SK-N-SH (cell line): Measurements from ENCODE around the gene GMPPB. TPM values are rescaled to one million over a fixed set of nuclear protein-coding genes. Genes with fewer than 3 reads are reported as not detected.

ENCODE experiments used
- CTCF ChIA-PET: fragments of 300-600, 350-600 bp; formaldehyde crosslinking; extraction: SDS; loops from one replicate; lab custom pipeline; 2021; lab: Yijun Ruan, JAX
- POLR2A ChIA-PET: fragments of 350-600 bp; sonication (Branson Sonifier 250); formaldehyde crosslinking; extraction: SDS; loops from one replicate; lab custom pipeline; 2020; ENCODE audit warnings: antibody characterized with exemption, inconsistent platforms; lab: Yijun Ruan, JAX
- DNase-seq: peaks from one replicate; pipeline ENCODE4 v3.0.0; 2012
- H2AFZ ChIP-seq: fragments of 200-600 bp; sonication (generic); 2 replicates; pipeline ENCODE4 v1.8.1; 2016; ENCODE audit warnings: antibody characterized with exemption, mild to moderate bottlenecking, low read depth
- H3F3A ChIP-seq: fragments of 200-600 bp; sonication (generic); replicated peaks from 2 replicates; pipeline ENCODE3; 2016; ENCODE audit warnings: antibody characterized with exemption, mild to moderate bottlenecking; ENCODE audit not compliant: insufficient read depth
- H3K27ac ChIP-seq, 2 experiments: fragments of 200-500 bp in 1 of 2; fragments of 200-600 bp in 1 of 2; sonication (Bioruptor generic) in 1 of 2; sonication (generic), shearing (Covaris generic) in 1 of 2; 2 replicates each; pipeline versions ENCODE4 v1.5.1 to v1.6.1; 2014 to 2016; ENCODE audit warnings: low read depth in 2 of 2, inconsistent platforms in 1 of 2, low read length in 1 of 2, mild to moderate bottlenecking in 1 of 2, mixed read lengths in 1 of 2
- H3K27me3 ChIP-seq: fragments of 200-600 bp; sonication (generic), shearing (Covaris generic); 2 replicates; pipeline ENCODE4 v1.6.1; 2016; ENCODE audit warnings: mixed run types; ENCODE audit not compliant: insufficient read depth
- H3K36me3 ChIP-seq, 2 experiments: fragments of 200-500 bp in 1 of 2; fragments of 200-600 bp in 1 of 2; sonication (Bioruptor generic) in 1 of 2; sonication (generic) in 1 of 2; replicated peaks in 1 of 2; 2 replicates each; pipeline versions ENCODE3 to v1.5.1; 2014 to 2016; ENCODE audit warnings: low read length in 1 of 2, mild to moderate bottlenecking in 1 of 2; ENCODE audit not compliant: insufficient read depth in 2 of 2, control insufficient read depth in 1 of 2
- H3K4me1 ChIP-seq, 2 experiments: fragments of 200-500 bp in 1 of 2; fragments of 200-600 bp in 1 of 2; sonication (Bioruptor generic) in 1 of 2; sonication (generic), shearing (Covaris generic) in 1 of 2; 2 replicates each; pipeline versions ENCODE4 v1.5.1 to v1.6.1; 2014 to 2016; ENCODE audit warnings: low read depth in 1 of 2, low read length in 1 of 2, mixed run types in 1 of 2; ENCODE audit not compliant: insufficient read depth in 2 of 2, control insufficient read depth in 1 of 2
- H3K4me2 ChIP-seq: fragments of 200-600 bp; sonication (generic), shearing (Covaris generic); 2 replicates; pipeline ENCODE4 v1.6.1; 2017; ENCODE audit warnings: mixed run types
- H3K4me3 ChIP-seq, 2 experiments: fragments of 200-500 bp in 1 of 2; fragments of 200-600 bp in 1 of 2; sonication (Bioruptor generic) in 1 of 2; sonication (generic), shearing (Covaris generic) in 1 of 2; 2 replicates each; pipeline versions ENCODE4 v1.5.1 to v1.8.1; 2014 to 2016; ENCODE audit warnings: low read depth in 2 of 2, inconsistent platforms in 1 of 2, low read length in 1 of 2, mild to moderate bottlenecking in 1 of 2, mixed read lengths in 1 of 2, moderate library complexity in 1 of 2
- H3K79me2 ChIP-seq: fragments of 200-600 bp; sonication (generic); 2 replicates; pipeline ENCODE4 v1.8.1; 2017; ENCODE audit warnings: mild to moderate bottlenecking; ENCODE audit not compliant: insufficient read depth
- H3K9ac ChIP-seq: fragments of 200-600 bp; sonication (generic); 2 replicates; pipeline ENCODE4 v1.6.1; 2017; ENCODE audit warnings: mixed run types
- H3K9me2 ChIP-seq: fragments of 200-600 bp; sonication (generic); 2 replicates; pipeline ENCODE4 v1.6.1; 2017; ENCODE audit warnings: mixed run types
- H3K9me3 ChIP-seq: fragments of 200-600 bp; sonication (generic); 2 replicates; pipeline ENCODE4 v1.6.1; 2017; ENCODE audit warnings: mixed run types, mild to moderate bottlenecking, moderate library complexity
- H4K20me1 ChIP-seq: fragments of 200-600 bp; sonication (generic); 2 replicates; pipeline ENCODE4 v1.6.1; 2017; ENCODE audit warnings: mild to moderate bottlenecking, mixed run types; ENCODE audit not compliant: insufficient read depth
- EZH2phosphoT487 ChIP-seq: fragments of 200-600 bp; sonication (generic); IDR thresholded peaks from 2 replicates; pipeline ENCODE4 v1.6.1; 2017; ENCODE audit warnings: low read depth, mixed run types, mild to moderate bottlenecking, antibody characterized with exemption, moderate library complexity, borderline replicate concordance
- FOXJ3 ChIP-seq: sonication (generic); formaldehyde crosslinking; IDR thresholded peaks from 2 replicates; pipeline ENCODE4 v1.5.1; 2020; ENCODE audit warnings: mild to moderate bottlenecking, missing genetic modification reagents
- FOXM1 ChIP-seq: IDR thresholded peaks from 2 replicates; pipeline ENCODE4 v1.4.0; 2012; ENCODE audit warnings: low read depth, mild to moderate bottlenecking
- POLR2AphosphoS5 ChIP-seq: IDR thresholded peaks from 2 replicates; pipeline ENCODE4 v1.6.1; 2012; ENCODE audit warnings: low read depth, low read length
- RCOR1 ChIP-seq: fragments of 150-350 bp; IDR thresholded peaks from 2 replicates; pipeline ENCODE4 v1.6.1; 2017; ENCODE audit warnings: antibody characterized with exemption, low read length
- SMC3 ChIP-seq: IDR thresholded peaks from 2 replicates; pipeline ENCODE4 v1.6.1; 2012; ENCODE audit warnings: low read depth, low read length, improper control_type of control experiment
- TAF1 ChIP-seq: IDR thresholded peaks from 2 replicates; pipeline ENCODE4 v1.6.1; 2012; ENCODE audit warnings: low read depth, mild to moderate bottlenecking, low read length, moderate library complexity, borderline replicate concordance
- WGBS: methylation state at CpG from one replicate; pipeline ENCODE4 v1.1.6; 2017; ENCODE audit warnings: low lambda C conversion rate; 5-methylcytosine and 5-hydroxymethylcytosine counted together
- polyA plus RNA-seq, 3 experiments: library from polyadenylated mRNA; depleted of rRNA; stranded (reverse); fragments of >200 nt; gene quantifications; 2 replicates each; pipeline ENCODE4 v1.2.3, GENCODE V29; 2012
- TF ChIP-seq, protein P1 (sequence below): IDR thresholded peaks from 2 replicates; pipeline ENCODE4 v1.4.0; 2012; ENCODE audit warnings: low read depth, borderline replicate concordance

The GMPPB gene
- polyA plus RNA-seq, 1 of the 3 experiments (the other 2 are of a cell fraction) = 25.1 TPM

DNA sequence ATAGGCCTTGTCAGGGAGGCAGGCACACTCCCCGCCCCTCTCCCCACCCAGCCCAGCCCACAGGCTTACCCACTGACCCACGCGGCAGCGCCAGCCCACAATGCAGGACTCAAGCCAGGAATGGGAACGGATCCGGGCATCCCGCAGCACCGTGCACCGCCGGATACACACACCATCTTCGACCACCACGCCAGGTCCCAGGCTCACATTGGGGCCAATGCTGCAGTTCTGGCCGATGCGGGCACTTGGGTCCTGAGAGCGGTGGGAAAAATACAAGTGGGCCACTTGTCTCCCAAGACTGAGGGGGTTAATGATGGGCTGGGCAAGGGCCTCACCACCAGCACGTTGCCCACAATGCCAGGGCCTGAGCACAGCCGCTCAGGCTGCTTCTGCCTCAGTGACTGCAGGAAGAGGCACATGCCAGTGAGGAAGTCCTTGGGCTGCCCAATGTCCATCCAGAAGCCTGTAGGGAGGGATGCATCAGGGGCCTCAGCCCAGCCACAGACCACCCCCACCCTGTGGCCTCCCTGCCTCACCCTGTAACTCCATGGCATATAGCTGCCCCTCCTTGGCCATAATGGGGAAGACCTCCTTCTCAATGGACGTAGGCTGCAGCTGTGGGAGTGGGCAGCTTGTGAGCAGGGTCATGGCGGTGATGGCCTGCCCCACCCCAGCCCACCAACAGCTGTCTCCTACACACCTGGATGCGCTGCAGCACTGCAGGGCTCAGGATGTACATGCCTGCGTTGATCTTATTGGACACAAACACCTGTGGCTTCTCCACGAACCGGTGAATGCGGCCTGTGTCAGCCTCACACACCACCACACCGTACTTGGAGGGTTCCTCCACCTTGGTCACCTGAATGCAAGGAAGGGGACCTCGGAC lies 1.6 kb downstream of the GMPPB start:
- Histone ChIP-seq H2AFZ (no peak overlapping the region), H3K4me2 (peak overlapping the region; percentile 100), H3K36me3 (peaks cover 0 to 42% of the 10 kb centered on the region in 2 experiments), H3K4me3 (peak overlapping the region; percentile 98 to 99), H3K9me2 (no peaks in the 10 kb centered on the region), H3K79me2 (peaks cover 15% of the 10 kb centered on the region), H3K27me3 (no peaks in the 10 kb centered on the region), H4K20me1 (no peaks in the 10 kb centered on the region), H3K9me3 (no peaks in the 10 kb centered on the region), H3K4me1 (peaks cover 8 to 32% of the 10 kb centered on the region in 2 experiments; a peak in 2 of 4 replicates), H3K27ac (no peak overlapping the region), H3K9ac (peak overlapping the region; percentile 98; the same call in 1 of the 2 replicates), H3F3A (peaks cover 14% of the 10 kb centered on the region)
- ChIA-PET POLR2A (no interaction called here), CTCF (interaction anchor here (0.7 to 7.9 kb wide), 3 partner anchors 20 to 253 kb away, joined by 3 to 76 read pairs (median 4); no protein-coding TSS in a partner anchor)
- DNase-seq = no peak
- WGBS = 87% methylated on average over 17 of the region's 26 CpGs
- peak; percentile 21; the same call in 1 of the 2 replicates for TF ChIP-seq POLR2AphosphoS5
- TF ChIP-seq TAF1 = no peak

DNA sequence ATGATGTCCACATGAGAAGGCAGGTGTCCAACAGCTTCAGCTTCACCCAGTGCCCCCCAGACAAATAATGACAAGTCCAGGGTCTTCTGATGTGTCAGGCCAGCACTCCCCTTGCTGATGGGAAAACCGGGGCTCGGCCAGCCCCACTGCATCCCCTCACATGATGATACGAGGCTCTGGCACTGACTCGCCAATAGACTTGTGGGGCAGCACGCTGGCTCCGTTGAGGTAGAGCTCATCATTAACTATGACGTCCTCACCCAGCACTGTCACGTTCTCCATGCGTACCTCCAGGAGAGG lies 2.2 kb downstream of the GMPPB start:
- Histone ChIP-seq H3K9me3 (no peaks in the 10 kb centered on the region), H3F3A (peaks cover 14% of the 10 kb centered on the region), H3K4me1 (peaks cover 8 to 32% of the 10 kb centered on the region in 2 experiments; a peak in 2 of 4 replicates), H3K27me3 (no peaks in the 10 kb centered on the region), H2AFZ (no peak overlapping the region), H4K20me1 (no peaks in the 10 kb centered on the region), H3K27ac (no peak overlapping the region), H3K9ac (no peak overlapping the region), H3K4me2 (no peak overlapping the region), H3K79me2 (peaks cover 15% of the 10 kb centered on the region), H3K36me3 (peaks cover 0 to 41% of the 10 kb centered on the region in 2 experiments), H3K4me3 (no peak overlapping the region), H3K9me2 (no peaks in the 10 kb centered on the region)
- no peak for DNase-seq
- 91% methylated on average over 9 of the region's 9 CpGs for WGBS
- CTCF ChIA-PET = interaction anchor here (1.6 to 7.9 kb wide), 3 partner anchors 10 to 118 kb away, joined by 4 to 76 read pairs (median 16); no protein-coding TSS in a partner anchor
- POLR2A ChIA-PET = no interaction called here
- TF ChIP-seq FOXJ3 (no peak), POLR2AphosphoS5 (peak; percentile 46), SMC3 (no peak), EZH2phosphoT487 (no peak), RCOR1 (no peak), FOXM1 (no peak)
- TF ChIP-seq, protein P1, sequence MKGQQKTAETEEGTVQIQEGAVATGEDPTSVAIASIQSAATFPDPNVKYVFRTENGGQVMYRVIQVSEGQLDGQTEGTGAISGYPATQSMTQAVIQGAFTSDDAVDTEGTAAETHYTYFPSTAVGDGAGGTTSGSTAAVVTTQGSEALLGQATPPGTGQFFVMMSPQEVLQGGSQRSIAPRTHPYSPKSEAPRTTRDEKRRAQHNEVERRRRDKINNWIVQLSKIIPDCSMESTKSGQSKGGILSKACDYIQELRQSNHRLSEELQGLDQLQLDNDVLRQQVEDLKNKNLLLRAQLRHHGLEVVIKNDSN = no peak
